Measurements from ENCODE around the gene ZFAND3.

Gene ZFAND3

DNA sequence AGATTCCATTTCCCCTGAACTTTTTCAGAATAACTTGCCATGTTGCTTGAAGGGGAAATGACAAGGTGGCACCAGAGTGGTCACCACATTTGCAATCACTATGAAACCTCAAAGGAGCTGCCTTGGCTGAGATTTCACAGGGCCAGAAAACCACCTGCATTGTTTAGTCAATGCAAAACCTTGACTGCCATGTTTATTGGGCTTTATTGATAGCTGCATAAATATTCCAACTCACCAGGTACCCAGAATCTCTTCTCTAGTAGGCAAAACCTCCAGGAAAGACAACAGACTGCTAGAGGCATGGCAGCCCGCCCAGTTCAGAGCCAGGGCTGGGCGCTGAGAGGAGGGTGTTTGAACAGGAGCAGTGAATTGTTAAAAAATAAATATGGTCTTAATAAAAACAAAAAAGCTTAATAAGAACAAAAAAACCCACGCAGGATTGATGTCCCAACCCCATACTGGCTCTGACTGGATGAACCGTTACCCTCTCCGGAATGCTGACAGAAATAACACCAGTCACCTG is 375.6 kb downstream of the ZFAND3 start:
- DNase-seq = no peak

DNA sequence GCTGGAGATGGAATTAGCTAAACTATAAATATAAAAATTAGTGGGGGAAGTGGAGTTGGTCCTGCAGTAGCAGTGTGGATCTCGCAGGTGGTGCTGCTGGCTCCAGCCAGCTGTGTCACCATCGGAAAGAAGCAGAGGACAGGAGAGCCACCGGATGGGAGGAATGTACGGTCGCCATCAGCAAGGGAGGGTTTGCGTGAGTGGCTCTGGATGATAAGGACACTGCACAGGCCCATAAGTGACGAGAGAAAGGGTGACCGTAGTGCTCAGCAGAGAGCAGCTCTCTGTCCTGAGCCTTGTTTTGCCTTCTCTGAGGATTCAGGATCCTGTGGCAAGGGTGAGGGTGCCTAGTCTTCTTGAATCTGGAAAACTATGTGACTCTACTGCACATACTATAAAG is 378.7 kb downstream of the ZFAND3 start:
- DNase-seq = no peak
